Fibroblast of skin of right biceps (primary cell): ENCODE data around the gene EGFR.

Experiments
- DNase-seq: peaks from one replicate; pipeline ENCODE4 v3.0.0-alpha.2; 2013

The EGFR gene

DNA sequence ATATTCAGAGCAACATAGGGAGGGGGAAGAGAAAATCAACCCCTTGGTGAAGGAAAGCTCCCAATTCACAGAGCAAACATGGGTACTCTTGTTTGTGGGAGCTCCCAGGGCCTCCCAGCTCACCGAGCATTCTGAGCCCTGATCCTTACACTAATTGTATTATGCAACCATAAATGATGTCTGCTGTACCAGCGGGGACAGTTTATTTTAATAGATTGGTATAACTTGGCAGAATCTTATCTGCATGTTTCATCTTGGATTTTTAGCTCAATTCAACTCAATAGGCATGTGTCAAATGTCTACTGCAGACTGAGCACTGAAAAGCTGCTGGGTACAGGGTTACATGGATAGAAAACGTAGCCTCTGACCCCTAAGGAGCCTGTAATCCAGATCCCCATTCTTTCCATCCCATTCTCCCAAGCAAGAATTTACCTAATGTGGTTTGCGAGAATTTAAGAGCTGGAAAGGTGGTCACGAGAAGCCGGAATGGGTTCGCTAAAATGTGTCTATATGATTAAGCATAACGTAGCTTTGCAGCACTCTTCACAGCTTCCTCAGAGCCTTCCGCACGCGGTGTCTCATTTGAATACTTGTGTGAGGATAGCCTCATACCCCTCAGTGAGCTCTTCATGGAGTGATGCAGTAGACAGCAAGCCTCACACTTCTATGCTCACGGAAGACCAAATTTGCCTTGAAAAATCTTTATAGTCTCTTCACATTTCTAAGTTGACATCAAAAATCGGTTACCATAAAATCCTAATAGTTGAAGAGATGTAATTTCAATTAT, 18.3 kb downstream of the EGFR start:
- DNase-seq = no peak

DNA sequence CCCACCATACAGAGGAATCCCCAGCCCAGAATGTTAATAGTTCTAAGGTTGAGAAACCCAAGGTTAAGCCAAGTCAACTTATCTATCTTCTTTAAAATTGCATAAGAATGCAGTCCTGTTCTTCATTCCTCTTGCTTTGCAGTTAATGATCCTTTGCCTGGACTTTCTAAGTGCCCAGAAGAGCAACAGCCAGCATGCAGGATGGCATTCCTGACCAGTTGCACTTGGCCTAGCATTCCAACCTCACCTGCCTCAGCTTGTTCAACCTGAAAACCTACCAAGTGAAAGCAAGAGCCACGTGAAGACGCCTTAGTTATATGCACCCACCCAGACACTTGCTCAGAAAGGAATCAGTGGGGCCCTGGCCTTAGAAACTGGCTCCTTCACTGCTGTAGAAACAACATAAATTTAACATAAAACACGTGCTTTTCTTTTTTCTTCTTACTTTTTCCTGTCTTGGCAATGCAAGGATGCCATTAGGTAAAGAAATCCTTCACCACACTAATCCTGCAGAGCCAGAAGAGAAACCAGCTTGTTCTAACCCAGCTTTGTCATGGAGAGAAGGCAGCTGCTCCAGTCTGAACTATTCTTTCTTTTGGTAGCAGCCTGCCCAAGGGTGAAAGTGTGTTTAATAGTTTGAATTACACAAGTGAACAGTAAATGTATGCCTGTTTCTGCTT, 25.0 kb downstream of the EGFR start:
- no peak for DNase-seq

DNA sequence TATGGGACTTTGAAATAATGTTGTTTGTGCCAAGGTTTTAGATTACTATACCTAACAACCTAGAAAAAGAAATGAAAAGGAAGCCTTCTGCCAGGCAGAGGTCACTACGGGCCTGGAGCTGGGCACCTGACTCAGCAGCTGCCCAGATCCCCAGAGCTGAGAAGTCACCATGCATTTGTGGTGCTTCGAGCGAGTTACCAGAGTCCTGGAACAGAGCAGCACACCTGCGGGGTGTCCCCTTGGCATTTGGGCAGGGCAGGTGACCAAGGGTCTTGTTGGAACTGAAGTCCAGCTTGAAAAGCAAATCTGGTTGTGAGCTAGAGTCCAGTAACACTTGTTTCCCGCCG, 25.5 kb downstream of the EGFR start:
- DNase-seq = no peak

DNA sequence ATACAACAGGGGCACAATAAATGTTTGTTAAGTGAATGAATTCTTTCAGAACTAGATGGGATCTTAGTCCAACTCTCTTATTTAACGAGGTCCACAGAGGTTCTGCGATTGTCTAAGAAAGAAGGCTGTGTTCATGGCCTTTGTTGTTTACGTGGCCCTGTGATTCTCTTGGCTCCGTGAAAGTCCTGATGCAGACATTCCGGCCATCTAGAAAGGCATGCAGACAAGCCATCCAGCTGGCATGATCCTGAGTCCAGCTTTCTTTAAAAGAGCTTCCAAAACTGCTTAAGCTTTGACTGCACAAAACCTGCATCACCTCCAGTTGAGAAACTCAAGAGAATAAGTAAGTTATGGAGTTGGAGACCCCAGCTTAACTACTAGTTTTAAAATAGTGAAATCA, 26.0 kb downstream of the EGFR start:
- DNase-seq = no peak

DNA sequence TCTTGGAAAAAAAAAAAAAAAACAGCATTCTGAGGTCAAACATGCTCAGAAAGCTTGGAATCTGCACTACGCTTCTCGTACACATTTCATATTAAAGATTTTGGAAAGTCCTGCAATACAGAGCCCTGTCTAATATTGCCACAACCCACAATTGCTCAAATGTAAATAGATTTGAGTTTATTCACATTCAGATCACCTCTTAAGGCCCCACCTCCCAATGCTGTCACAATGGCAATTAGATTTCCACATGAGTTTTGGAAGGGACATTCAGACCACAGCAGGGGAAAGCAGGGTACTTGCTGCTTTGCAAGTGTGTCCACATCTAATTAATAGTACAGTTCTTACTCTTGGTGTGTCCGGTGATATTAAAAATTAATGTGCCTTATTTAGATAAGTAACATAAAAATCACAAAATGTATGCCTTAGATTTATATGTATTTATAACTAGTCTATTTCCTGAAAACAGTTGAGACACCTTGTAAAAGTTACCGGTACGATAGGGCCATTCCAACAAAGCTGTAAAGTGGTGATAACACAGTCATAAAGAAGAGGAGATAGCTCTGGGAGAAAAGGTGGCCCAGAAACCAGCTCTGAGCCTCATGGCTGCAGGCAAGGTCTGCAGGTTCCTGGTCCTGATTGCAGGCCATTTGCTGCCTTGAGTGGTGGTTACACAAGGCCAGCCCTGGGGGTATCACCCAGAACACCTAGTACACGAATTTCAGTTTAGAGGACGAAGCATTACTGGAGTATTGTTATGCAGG, 27.9 kb downstream of the EGFR start:
- DNase-seq = no peak

DNA sequence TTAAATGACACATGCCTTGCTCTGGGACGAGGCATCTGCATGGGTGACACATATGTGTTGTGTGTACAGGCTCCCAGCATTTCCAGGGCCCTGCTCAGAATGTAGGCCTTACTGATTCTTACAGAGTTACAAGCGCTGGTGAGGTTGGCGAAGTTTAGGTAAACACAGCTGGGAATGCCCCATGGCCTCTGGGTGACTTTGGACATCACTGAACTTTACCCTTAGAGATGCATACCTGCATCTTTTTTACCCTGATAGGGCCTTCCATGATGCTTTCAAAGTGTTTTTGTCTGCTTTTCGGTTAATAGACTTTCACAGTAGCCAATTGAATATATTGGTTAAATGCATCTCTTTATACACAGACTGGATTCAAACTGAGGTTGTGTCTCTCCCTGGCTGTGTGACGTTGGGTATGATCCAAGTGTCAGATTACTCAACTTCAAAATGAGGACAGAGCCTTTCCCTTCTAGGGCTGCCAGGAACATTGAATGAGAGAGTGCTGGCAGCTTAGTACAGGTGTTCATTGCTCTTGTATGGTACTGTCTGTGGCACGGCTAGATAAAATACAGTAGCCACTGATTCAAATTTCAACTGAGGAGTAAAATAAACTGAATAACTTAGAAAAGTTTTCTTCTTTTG, 29.5 kb downstream of the EGFR start:
- DNase-seq = no peak

DNA sequence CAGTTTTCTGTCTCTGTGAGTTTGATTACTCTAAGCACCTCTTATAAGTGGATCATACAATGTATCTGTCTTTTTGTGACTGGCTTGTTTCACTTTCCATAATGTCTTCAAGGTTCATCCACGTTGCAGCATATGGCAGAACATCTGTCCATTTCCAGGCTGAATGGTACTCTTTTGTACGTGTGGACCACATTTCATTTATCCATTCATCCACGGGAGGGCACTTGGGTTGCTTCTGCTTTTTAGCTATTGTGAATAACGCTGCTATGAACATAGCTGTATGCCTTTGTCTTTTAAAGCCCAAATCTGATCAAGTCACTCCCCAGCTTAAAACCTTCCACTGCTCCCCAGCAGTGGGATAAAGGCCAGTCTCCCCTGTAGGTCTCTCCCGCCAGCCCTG, 31.5 kb downstream of the EGFR start:
- DNase-seq = peak; percentile 56

DNA sequence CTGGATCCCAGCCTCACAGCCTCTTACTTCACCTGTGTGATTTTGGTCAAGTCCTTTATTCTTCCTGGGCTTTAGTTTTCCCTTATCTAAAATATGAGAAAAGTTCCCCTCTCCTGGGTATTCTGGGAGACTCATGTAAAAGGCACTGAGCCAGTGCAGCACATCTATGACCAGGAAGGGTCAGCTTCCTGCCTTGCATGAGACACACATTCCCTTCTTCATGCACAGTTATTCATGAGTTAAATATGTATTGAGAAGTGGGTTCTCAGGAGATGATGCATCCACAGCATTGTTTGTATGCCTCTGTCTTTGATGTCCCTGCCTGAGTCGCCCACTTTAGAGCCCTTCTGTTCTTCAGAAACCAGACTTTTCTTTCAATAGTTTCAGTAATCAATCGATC, 33.3 kb downstream of the EGFR start:
- DNase-seq = peak; percentile 92

DNA sequence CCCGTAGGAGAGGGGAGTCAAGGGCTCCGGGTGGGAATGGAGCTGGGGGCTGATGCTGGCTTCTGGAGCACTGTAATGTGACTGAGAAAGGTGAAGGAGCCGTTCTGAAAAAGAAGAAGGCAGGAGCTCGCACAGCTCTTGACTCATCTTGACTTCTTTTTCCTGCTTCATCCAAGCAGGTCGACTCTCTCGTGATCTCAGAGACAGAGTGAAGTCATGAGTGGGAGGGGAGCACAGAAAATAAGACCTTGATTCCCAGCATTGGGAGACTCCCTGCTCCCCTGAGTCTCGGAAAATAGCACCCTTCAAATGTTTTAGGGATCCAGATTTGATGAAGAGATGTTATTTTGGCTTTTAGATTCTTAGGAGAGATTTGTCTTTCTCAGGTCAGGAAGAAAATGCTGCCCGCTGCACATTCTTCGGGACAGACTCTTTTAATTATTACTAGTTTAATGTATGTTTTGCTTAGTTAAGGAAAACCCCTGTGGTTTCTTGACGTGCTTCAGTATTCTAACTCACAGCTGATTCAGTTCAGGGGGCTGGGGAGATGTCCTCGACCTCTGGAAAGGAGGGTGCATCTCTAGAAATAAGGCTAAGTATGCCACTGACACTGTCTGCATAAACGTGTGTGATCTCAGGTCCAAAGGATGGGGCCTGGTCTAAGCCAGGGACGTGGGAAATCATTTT, 34.1 kb downstream of the EGFR start:
- peak; percentile 81 for DNase-seq

DNA sequence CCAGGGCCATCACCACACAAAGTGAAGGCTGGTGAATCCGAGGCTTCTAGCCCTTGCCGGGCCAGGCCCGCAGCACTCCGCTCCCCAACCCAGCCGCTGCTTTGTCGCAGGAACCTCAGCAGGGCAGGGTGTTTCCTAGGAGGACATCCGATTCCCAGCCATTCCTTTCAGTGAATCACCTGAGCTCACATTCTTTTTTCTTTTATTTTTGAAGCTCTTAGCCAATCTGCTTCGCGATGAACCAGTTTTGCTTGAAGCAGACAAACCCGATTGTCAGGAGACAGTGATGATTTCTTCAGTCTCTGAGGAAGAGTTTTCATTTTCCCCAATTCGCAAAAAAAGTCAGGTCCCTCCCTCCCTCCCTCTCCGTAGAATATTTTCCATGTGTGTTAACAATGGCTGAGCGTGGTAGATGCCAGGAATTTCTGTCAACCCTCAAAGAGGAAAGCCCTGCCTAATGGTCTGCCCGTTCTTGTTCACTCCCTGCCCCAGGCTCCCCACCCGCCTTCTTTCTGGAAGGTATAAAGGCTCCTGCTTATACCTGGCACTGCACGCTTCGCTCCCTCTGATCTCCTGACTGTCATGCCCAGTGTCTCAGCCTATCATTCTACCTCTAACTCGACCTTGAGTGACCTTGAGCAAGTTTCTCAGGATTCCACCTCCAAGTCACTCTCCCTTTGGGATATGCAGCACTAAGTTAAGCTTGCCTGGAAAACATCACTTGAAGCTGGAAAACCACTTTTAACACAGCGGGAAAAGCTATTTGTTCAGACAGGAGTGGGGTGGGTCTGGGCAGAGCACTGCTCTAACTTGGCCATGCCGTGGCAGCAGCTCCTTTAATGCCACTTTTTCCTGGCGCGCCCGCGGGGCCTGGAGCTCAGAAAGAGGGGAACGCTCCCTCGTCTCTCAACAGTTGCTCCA, 35.1 kb downstream of the EGFR start:
- DNase-seq = peak; percentile 64

DNA sequence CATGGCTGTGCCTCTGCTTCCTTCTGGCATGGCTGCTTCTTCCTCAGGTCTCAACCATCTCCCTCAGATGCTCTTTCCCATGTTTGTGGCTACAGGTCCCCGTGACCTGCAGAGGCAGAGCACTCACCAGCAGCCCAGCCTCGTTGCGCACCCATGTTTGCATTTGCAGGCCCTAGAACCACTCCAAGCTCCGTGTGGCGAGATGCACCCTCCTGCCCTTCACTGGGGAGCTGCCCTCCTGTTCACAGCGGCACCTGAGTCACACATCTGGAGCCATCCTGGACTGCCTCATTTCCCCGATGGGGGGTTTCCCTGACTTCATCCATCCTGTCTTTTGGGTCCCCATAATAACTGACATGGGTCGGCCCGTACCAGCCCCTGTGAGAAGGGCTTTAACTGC, 35.9 kb downstream of the EGFR start:
- no peak for DNase-seq

DNA sequence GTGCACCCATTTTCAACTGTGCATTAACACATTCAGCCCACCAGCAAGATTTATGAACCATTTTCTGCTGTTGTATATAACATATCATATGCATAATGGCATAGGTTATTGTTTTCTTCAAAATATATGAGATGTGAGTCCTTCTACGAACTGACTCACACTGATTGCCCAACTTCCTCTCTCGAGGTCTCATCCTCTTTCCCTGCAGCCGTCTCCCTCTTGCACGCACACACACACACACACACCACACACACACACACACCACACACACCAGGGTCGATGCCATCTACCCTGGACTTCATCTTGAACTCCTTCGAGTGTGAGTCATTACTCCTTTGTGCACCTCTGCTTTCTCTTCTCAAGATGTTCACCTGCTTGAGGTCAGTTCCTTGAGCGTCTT, 36.7 kb downstream of the EGFR start:
- DNase-seq = peak; percentile 84

DNA sequence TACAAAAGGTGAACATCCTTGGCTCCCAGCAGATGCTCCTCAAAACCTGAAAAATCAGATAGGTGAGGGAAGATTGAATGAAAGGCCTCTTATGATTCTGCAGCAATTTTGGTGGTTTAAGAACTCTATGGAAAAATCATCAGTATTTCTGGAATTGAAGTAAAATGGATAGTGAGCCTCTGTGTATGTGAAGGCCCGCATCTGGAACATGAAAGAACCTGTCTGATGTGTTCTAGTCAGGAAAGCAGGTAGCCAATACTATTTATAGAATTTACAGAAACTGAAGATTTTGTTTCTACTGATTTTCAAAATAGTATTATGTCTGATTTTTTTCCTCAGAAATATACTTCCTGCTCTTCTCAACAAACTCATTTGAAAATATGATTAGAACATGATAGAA, 37.3 kb downstream of the EGFR start:
- DNase-seq = no peak

DNA sequence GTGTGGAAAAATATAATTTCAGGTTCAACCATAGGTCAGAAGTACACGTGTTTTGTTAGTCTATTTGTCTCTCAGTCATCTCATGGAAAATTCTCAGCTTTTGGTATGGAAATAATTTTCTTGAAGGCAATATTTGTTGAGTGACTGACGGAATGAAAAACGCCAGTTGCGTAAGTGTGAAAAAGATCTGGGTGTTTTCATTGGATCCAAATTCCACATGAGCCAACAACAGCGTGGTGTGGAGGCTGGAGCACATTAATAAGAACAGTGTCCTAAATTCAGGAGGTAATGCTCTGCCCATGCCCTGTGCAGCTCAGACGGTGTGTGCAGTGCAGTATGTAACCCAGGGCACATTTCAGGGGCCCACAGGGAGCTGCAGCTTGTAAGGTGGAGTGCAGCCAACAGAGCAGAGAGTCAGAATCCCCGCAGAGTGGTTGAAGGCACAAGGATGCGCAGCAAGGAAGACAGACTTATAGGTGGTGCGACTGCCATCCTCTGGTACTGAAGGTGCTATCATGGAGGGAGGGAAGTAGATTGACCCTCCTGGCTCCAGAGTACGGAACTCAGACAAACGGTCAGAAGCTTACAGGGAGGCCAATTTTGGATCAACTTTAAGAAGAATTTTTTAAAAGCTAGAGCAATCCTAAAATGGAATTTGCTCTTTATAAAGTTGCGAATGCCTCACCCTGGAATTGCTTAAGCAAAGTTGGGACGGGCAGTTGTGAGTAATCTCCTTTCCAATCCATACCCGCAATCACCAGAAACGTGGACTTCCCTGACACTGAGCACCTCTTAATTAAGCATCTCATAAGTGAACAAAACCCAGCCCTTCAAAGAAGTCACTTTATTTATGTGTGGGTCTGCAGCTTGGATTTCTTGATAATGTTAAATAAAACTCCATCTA, 38.0 kb downstream of the EGFR start:
- DNase-seq = peak; percentile 87

DNA sequence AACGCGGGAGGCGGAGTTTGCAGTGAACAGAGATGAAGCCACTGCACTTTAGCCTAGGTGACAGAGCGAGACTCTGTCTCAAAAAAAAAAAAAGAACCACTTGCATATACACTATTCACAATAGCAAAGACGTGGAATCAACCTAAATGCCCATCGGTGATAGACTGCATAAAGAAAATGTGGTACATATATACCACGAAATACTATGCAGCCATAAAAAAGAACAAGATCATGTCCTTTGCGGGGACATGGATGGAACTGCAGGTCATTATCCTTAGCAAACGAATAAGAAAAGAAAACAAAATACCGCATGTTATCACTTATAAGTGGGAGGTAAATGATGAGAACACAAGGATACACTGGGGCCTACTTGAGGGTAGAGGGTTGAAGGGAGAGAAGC, 39.5 kb downstream of the EGFR start:
- no peak for DNase-seq

DNA sequence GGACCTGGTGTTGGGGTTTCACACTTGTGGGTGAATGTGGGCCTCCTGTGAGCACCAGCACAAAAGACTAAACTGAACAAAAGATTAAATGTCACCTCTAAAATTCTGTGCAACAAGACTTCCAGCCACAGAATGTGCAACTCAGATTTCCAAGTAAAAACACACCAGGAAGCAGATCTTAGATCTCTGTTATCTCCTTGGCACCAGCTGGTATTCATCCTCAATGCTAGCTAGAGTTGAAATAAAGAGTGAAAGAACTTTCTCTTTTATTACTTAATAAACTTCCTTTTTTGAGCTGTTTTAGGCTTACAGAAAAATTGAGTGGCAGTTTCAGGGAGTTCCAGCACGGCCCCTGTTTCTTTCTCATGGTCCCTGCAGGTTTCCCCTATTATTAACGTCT, 40.2 kb downstream of the EGFR start:
- no peak for DNase-seq

DNA sequence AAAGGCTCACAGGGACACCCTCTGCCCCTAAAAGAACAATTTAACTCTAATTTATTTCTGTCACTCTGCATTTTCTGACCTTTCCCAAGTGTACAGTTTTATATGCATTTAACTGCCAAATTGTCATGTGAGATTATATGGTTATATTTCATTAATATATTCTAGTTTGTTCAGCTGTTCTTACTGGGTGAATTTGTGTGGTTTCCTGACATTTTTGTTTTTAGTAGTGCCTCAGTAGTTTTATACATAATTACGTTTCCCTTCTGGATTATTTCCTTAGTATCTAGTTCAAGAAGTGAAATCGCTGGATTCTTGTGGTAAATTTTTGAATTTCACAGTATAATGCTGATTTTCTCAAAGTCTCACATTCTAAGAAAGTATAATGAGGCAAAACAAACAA, 41.3 kb downstream of the EGFR start:
- no peak for DNase-seq

DNA sequence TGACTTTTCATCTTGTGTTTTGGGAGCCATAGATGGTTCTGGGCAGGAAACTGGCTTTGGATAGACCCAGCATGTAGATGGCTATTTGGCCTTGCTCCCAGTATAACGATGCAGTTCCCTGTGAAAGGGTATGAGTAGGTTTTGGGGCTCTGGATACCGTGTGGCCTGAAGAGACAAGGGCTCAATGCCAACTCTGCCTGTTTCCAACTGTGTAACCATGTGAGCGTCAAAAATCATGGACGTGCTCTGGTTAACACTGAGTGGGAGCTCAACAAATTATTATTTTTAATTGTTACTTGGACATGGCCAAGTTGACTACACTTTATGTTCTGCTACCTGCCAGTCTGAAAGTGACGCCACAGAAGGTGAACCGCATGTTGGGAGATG, 41.8 kb downstream of the EGFR start:
- no peak for DNase-seq

DNA sequence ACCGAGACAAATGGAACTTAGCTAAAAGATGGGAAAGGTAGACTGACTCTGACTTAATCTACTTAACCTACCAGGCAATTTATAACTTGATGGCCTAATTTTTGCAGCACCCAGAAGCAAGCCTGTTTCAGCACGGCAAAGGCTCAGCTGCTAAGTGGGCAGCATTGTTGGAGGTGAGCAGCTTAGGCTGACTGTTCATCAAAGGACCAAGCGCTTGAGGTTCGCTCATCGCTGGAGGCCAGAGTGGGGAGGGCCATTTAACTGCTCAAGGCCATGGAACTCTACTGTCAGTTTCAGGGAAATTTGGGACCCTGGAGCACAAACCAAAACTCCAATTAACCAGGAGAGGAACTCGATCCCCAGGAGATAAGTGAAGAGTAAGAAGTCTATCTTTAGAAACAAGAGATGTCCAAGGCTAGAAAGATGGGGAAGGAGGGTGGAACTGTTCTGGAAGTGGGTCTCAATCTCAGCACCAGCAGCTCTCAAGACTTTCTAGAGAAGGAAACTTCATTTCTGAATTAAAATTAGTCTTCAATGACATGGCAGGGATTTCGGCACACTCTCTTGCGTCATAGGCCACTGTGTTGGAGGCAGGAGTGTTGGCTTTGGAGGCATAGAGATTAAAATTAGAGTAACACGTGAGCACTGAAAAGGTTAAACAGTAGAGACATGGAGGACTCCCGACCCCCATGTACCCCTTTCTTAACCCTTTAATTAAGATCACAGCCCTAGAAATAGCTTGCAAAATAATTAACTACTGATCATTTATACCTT, 43.1 kb downstream of the EGFR start:
- no peak for DNase-seq

DNA sequence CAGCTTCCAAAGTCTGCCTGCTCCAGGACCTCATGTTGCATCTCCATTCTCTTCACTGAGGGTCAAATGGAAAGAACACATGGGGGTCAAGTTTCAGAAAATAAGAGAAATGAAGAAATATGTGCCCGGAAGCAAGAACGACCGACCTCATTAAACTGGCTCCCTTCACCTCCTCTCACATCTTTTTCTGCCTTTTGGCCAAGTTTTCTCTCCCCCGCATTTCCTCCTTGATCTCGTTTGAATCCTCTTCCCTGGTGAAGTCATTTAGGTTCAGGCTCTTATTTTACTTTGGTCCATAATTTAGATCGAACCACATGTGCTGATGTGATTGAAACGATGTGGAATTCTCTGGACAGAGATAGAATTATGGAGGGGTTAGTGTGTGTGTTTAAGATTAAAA, 44.2 kb downstream of the EGFR start:
- DNase-seq = no peak
